Chondrocyte (in vitro differentiated cells): ENCODE data around the gene FIBCD1. TPM values are rescaled to one million over a fixed set of nuclear protein-coding genes. Genes with fewer than 3 reads are reported as not detected.
A peak's percentile ranks its signal among the peaks of the same experiment; 100 is the strongest.
"Not testable (repeated sequence)": the region's sequence is repeated elsewhere in the genome, so short reads cannot be mapped to it uniquely, and the experiment has no call there.

Experiments used
- DNase-seq: peaks from one replicate; pipeline ENCODE4 v3.0.0; 2021; ENCODE audit warnings: mixed read lengths, low spot score
- H3K27ac Mint-ChIP-seq: one replicate; pipeline ENCODE4 v1.8.0; 2021; ENCODE audit warnings: mild to moderate bottlenecking, moderate library complexity, mixed read lengths; ENCODE audit not compliant: unreplicated experiment
- H3K27me3 Mint-ChIP-seq: 2 replicates; pipeline ENCODE4 v1.8.0; 2021; ENCODE audit warnings: low read depth, mixed read lengths
- H3K36me3 Mint-ChIP-seq: 2 replicates; pipeline ENCODE4 v1.8.0; 2021; ENCODE audit warnings: low read depth, mixed read lengths
- H3K4me1 Mint-ChIP-seq: 2 replicates; pipeline ENCODE4 v1.8.0; 2021; ENCODE audit warnings: low read depth, mild to moderate bottlenecking, mixed read lengths
- H3K4me3 Mint-ChIP-seq: one replicate; pipeline ENCODE4 v1.8.0; 2021; ENCODE audit warnings: mild to moderate bottlenecking, moderate library complexity, mixed read lengths; ENCODE audit not compliant: unreplicated experiment
- H3K9me3 Mint-ChIP-seq: 2 replicates; pipeline ENCODE4 v1.8.0; 2021; ENCODE audit warnings: low read depth, mixed read lengths
- CTCF ChIP-seq: fragments of 200-600 bp; sonication (generic); IDR thresholded peaks from 2 replicates; pipeline ENCODE4 v1.5.0; 2021; ENCODE audit warnings: antibody characterized with exemption, mild to moderate bottlenecking, moderate library complexity
- total RNA-seq: library from RNA; stranded (reverse); gene quantifications from 3 replicates; pipeline ENCODE4 v1.2.1, GENCODE V29; 2021

The FIBCD1 gene
- total RNA-seq, 1 donor from 2014 or later: 8.3 TPM

DNA sequence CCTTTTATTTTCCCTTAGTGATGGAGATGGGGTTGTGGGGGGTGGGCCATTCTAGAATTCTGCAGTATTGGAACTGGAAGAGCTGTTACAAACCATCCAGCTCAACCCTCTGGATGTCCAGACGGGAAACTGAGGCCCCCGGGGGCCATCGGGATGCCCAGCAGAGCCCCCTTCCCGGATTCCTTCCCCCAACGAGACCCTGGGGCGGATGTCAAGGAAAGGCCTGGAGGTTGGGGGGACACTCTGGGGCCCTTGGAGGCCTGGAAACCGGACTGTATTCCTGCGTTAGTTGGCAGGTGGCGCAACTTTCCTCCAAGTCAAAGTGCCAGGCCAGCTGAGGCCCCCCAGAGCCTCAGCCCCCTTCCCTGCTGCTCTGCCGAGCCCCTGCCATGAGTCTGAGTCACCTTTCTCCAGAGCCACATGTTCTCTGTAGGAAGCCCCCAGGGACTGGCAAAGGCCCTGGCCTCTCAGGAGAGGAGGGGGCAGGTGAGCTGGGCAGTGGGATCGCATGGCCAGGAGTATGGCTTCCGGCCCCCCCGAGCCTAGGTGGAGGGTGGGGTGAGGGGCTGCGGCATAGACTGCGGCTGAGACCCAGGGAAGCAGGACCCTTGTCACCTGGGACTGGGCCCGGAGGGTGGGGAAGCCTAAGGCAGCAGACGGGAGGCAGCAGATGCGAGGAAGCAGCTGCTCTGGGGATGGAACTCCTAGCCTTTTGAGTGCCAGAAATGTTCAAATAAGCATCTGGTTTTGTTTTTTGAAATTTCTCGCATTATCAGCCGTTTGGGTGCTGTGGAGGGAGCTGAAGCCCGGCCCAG is 17.8 kb upstream of the FIBCD1 start:
- DNase-seq: no peak
- Mint-ChIP-seq H3K27ac (no peak overlapping the region), H3K27me3 (no peaks in the 10 kb centered on the region), H3K9me3 (no peaks in the 10 kb centered on the region), H3K36me3 (no peaks in the 10 kb centered on the region), H3K4me3 (no peak overlapping the region), H3K4me1 (peaks cover 16% of the 10 kb centered on the region)
- no peak for TF ChIP-seq CTCF

- no peak for DNase-seq
- Mint-ChIP-seq H3K4me1 (peaks cover 9% of the 10 kb centered on the region), H3K27me3 (no peaks in the 10 kb centered on the region), H3K27ac (peak overlapping the region; percentile 33), H3K36me3 (no peaks in the 10 kb centered on the region), H3K9me3 (no peaks in the 10 kb centered on the region), H3K4me3 (no peak overlapping the region)
- no peak for TF ChIP-seq CTCF
Observed at GRCh38 chr9:130955947-130956621, 17.0 kb upstream of the FIBCD1 start.

GRCh38 chr9:130954925-130955324 is 15.9 kb upstream of the FIBCD1 start:
- DNase-seq, H3K27ac Mint-ChIP-seq, H3K27me3 Mint-ChIP-seq, H3K9me3 Mint-ChIP-seq, H3K4me1 Mint-ChIP-seq, H3K4me3 Mint-ChIP-seq, H3K36me3 Mint-ChIP-seq: not testable (repeated sequence)

GRCh38 chr9:130954317-130954716 is 15.3 kb upstream of the FIBCD1 start:
- Mint-ChIP-seq H3K36me3 (no peaks in the 10 kb centered on the region), H3K4me1 (peaks cover 9% of the 10 kb centered on the region), H3K27me3 (no peaks in the 10 kb centered on the region), H3K27ac (no peak overlapping the region), H3K9me3 (peaks cover 5% of the 10 kb centered on the region), H3K4me3 (no peak overlapping the region)
- DNase-seq: no peak
- no peak for TF ChIP-seq CTCF

DNA sequence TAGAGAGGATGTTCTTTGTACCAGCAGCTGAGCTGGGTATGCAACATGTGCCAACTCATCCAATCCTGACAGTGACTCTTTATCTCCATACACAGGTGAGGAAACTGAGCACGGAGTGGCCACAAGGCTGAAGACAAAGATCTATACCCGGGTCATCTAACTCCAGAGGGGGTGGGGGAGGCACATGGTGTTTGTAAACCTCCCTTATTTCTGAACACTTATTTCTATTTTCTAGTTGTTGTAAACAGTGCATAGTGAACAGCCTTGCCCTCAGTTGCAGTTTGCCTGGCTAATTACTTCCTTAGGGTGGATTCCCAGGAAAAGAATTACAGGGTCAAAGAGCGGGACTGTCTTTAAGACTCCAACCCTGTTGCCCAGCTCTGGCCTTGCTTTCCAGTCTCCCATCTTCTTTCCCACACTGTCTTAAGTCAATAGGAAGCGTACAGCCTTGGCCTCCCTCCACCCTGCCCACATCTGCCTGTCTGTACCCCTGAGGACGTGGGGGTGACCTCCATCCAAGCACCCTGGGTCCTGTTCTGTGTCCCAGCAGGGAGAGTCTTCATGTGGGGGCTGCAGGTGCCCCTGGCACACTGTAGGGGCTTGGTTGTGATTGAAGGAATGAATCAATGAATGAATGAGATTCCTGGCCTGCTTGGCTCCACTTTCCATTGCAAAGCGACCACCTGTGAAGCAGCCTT is 13.2 kb upstream of the FIBCD1 start:
- Mint-ChIP-seq H3K4me1 (peaks cover 17% of the 10 kb centered on the region), H3K4me3 (no peak overlapping the region), H3K27ac (no peak overlapping the region), H3K9me3 (peaks cover 8% of the 10 kb centered on the region), H3K27me3 (no peaks in the 10 kb centered on the region), H3K36me3 (no peaks in the 10 kb centered on the region)
- DNase-seq: no peak
- no peak for TF ChIP-seq CTCF
